Activated CD8-positive, alpha-beta memory T cell treated with anti-CD3 and anti-CD28 coated beads, Interleukin-2, amount 50 U/mL, for 1 hour (primary cell): ENCODE results near the gene STK17A.
A peak's percentile ranks its signal among the peaks of the same experiment; 100 is the strongest.

ENCODE experiments used
- DNase-seq: peaks from one replicate; pipeline ENCODE4 v3.0.0-alpha.2; 2020; ENCODE audit errors: extremely low read depth

The STK17A gene

GRCh38 chr7:43634384-43634783, 51.5 kb downstream of the STK17A start:
- DNase-seq: no peak

- DNase-seq: no peak
Observed at GRCh38 chr7:43636093-43636492, 53.2 kb downstream of the STK17A start.

GRCh38 chr7:43637114-43637806, 54.4 kb downstream of the STK17A start:
- DNase-seq: no peak

- no peak for DNase-seq
Observed at GRCh38 chr7:43639858-43640491, 57.1 kb downstream of the STK17A start.

- no peak for DNase-seq
Observed at GRCh38 chr7:43640679-43641078, 57.8 kb downstream of the STK17A start.

GRCh38 chr7:43642897-43643630, 60.2 kb downstream of the STK17A start:
- DNase-seq: no peak

- DNase-seq: no peak
Observed at GRCh38 chr7:43643846-43644245, 60.9 kb downstream of the STK17A start.

GRCh38 chr7:43645699-43646226, 62.9 kb downstream of the STK17A start:
- DNase-seq: no peak

GRCh38 chr7:43646603-43647338, 63.9 kb downstream of the STK17A start:
- DNase-seq: no peak

GRCh38 chr7:43647339-43647672, 64.4 kb downstream of the STK17A start:
- no peak for DNase-seq

GRCh38 chr7:43647673-43648472, 65.0 kb downstream of the STK17A start:
- DNase-seq: no peak

- DNase-seq: peak; percentile 72
Observed at GRCh38 chr7:43648473-43649406, 65.8 kb downstream of the STK17A start.

GRCh38 chr7:43649755-43650274, 66.9 kb downstream of the STK17A start:
- DNase-seq: no peak

GRCh38 chr7:43650457-43651052, 67.6 kb downstream of the STK17A start:
- DNase-seq: no peak

- no peak for DNase-seq
Observed at GRCh38 chr7:43652364-43652763, 69.5 kb downstream of the STK17A start.

- DNase-seq: no peak
Observed at GRCh38 chr7:43653466-43653865, 70.6 kb downstream of the STK17A start.

- DNase-seq: no peak
Observed at GRCh38 chr7:43653891-43654504, 71.1 kb downstream of the STK17A start.

- DNase-seq: no peak
Observed at GRCh38 chr7:43655584-43655983, 72.7 kb downstream of the STK17A start.

GRCh38 chr7:43656997-43657396, 74.1 kb downstream of the STK17A start:
- DNase-seq: no peak
